KOPT-K1 (cell line): ENCODE data around the gene JHY.

Experiments used
- H3K27ac ChIP-seq: fragments of 200-600 bp; sonication (generic); 2 replicates; pipeline ENCODE4 v1.5.1; 2016; ENCODE audit warnings: antibody characterized with exemption, mild to moderate bottlenecking, low read depth, low read length; ENCODE audit not compliant: poor library complexity, severe bottlenecking
- H3K36me3 ChIP-seq: fragments of 200-600 bp; sonication (generic); 2 replicates; pipeline ENCODE4 v1.5.1; 2017; ENCODE audit warnings: antibody characterized with exemption, mild to moderate bottlenecking, low read length, moderate library complexity; ENCODE audit not compliant: insufficient read depth
- H3K9me3 ChIP-seq: fragments of 200-600 bp; sonication (generic); 2 replicates; pipeline ENCODE4 v1.5.1; 2017; ENCODE audit warnings: antibody characterized with exemption, low read length, mild to moderate bottlenecking; ENCODE audit not compliant: insufficient read depth, poor library complexity, severe bottlenecking

Gene JHY

GRCh38 chr11:122963961-122964360, 81.4 kb downstream of the JHY start:
- Histone ChIP-seq H3K27ac (no peak overlapping the region), H3K9me3 (no peaks in the 10 kb centered on the region), H3K36me3 (no peaks in the 10 kb centered on the region)

- H3K27ac ChIP-seq = no peak overlapping the region
- H3K36me3 ChIP-seq = no peaks in the 10 kb centered on the region
- H3K9me3 ChIP-seq = no peaks in the 10 kb centered on the region
Measured at GRCh38 chr11:122976061-122976733, 93.6 kb downstream of the JHY start.

GRCh38 chr11:122976734-122977469, 94.3 kb downstream of the JHY start:
- Histone ChIP-seq H3K27ac (no peak overlapping the region), H3K9me3 (no peaks in the 10 kb centered on the region), H3K36me3 (no peaks in the 10 kb centered on the region)

- Histone ChIP-seq H3K36me3 (no peaks in the 10 kb centered on the region), H3K9me3 (no peaks in the 10 kb centered on the region), H3K27ac (no peak overlapping the region)
Measured at GRCh38 chr11:122977470-122978298, 95.1 kb downstream of the JHY start.

- no peak overlapping the region for H3K27ac ChIP-seq
- no peaks in the 10 kb centered on the region for H3K9me3 ChIP-seq
- H3K36me3 ChIP-seq = no peaks in the 10 kb centered on the region
Measured at GRCh38 chr11:122978299-122978620, 95.7 kb downstream of the JHY start.

- no peaks in the 10 kb centered on the region for H3K36me3 ChIP-seq
- no peaks in the 10 kb centered on the region for H3K9me3 ChIP-seq
- H3K27ac ChIP-seq = no peak overlapping the region
Measured at GRCh38 chr11:122979103-122979814, 96.7 kb downstream of the JHY start.

- no peak overlapping the region for H3K27ac ChIP-seq
- H3K9me3 ChIP-seq = no peaks in the 10 kb centered on the region
- H3K36me3 ChIP-seq = no peaks in the 10 kb centered on the region
Measured at GRCh38 chr11:122979815-122980595, 97.4 kb downstream of the JHY start.

- no peaks in the 10 kb centered on the region for H3K36me3 ChIP-seq
- no peak within 1 kb of the TSS for H3K27ac ChIP-seq
- H3K9me3 ChIP-seq = no peaks in the 10 kb centered on the region
Measured at GRCh38 chr11:122981388-122982264, 99.1 kb downstream of the JHY start, which contains the start of gene BSX. BSX (minus strand) TSS chr11:122981834; CDS start chr11:122981671, 163 bp downstream.

GRCh38 chr11:122983438-122984185, 101.1 kb downstream of the JHY start:
- Histone ChIP-seq H3K36me3 (no peaks in the 10 kb centered on the region), H3K27ac (no peak overlapping the region), H3K9me3 (no peaks in the 10 kb centered on the region)

- no peak overlapping the region for H3K27ac ChIP-seq
- no peaks in the 10 kb centered on the region for H3K36me3 ChIP-seq
- no peaks in the 10 kb centered on the region for H3K9me3 ChIP-seq
Measured at GRCh38 chr11:122984186-122985011, 101.8 kb downstream of the JHY start.

GRCh38 chr11:122995526-122995925, 113.0 kb downstream of the JHY start:
- H3K36me3 ChIP-seq = no peaks in the 10 kb centered on the region
- no peak overlapping the region for H3K27ac ChIP-seq
- no peaks in the 10 kb centered on the region for H3K9me3 ChIP-seq

- H3K9me3 ChIP-seq = no peaks in the 10 kb centered on the region
Measured at GRCh38 chr11:122998727-122999366, 116.3 kb downstream of the JHY start.

More at GRCh38 chr11:122998727-122999366, 116.3 kb downstream of the JHY start:
- Histone ChIP-seq H3K36me3 (no peaks in the 10 kb centered on the region), H3K27ac (no peak overlapping the region)
